Smooth muscle cell (in vitro differentiated cells): Measurements from ENCODE around the gene XXYLT1. TPM values are rescaled to one million over a fixed set of nuclear protein-coding genes. Genes with fewer than 3 reads are reported as not detected.

ENCODE experiments used
- DNase-seq: peaks from one replicate; lab custom pipeline; 2025; ENCODE audit not compliant: unreplicated experiment; lab: John Stamatoyannopoulos, UW
- H2AFZ ChIP-seq: fragments of 200-600 bp; sonication (generic); 2 replicates; pipeline ENCODE4 v1.6.0; 2016; ENCODE audit warnings: antibody characterized with exemption, low read depth, mild to moderate bottlenecking
- H3F3A ChIP-seq: fragments of 200-600 bp; sonication (generic); 2 replicates; pipeline ENCODE4 v1.6.0; 2017; ENCODE audit warnings: antibody characterized with exemption, low read depth
- H3K27ac ChIP-seq: fragments of 200-600 bp; sonication (generic); 2 replicates; pipeline ENCODE4 v1.5.1; 2016; ENCODE audit warnings: low read depth, mild to moderate bottlenecking
- H3K27me3 ChIP-seq: fragments of 200-600 bp; sonication (generic); 2 replicates; pipeline ENCODE4 v1.6.1; 2016; ENCODE audit warnings: low read depth, mild to moderate bottlenecking
- H3K36me3 ChIP-seq: fragments of 200-600 bp; sonication (generic); 2 replicates; pipeline ENCODE4 v1.5.1; 2016; ENCODE audit warnings: low read depth
- H3K4me1 ChIP-seq: fragments of 200-600 bp; sonication (generic); 2 replicates; pipeline ENCODE4 v1.5.1; 2016; ENCODE audit warnings: low read depth
- H3K4me2 ChIP-seq: fragments of 200-600 bp; sonication (generic); 2 replicates; pipeline ENCODE4 v1.6.0; 2016; ENCODE audit warnings: mild to moderate bottlenecking
- H3K4me3 ChIP-seq: fragments of 200-600 bp; sonication (generic); 2 replicates; pipeline ENCODE4 v1.5.1; 2016; ENCODE audit warnings: mild to moderate bottlenecking
- H3K79me2 ChIP-seq: fragments of 200-600 bp; sonication (generic); 2 replicates; pipeline ENCODE4 v1.6.0; 2016; ENCODE audit warnings: low read depth, mild to moderate bottlenecking
- H3K9ac ChIP-seq: fragments of 200-600 bp; sonication (generic); 2 replicates; pipeline ENCODE4 v1.6.0; 2016; ENCODE audit warnings: low read depth
- H3K9me3 ChIP-seq: fragments of 200-600 bp; sonication (generic); replicated peaks from 2 replicates; pipeline ENCODE4 v1.5.1; 2016; ENCODE audit warnings: low read depth
- H4K20me1 ChIP-seq: fragments of 200-600 bp; sonication (generic); 2 replicates; pipeline ENCODE4 v1.6.0; 2016; ENCODE audit warnings: low read depth
- WGBS: methylation state at CpG from one replicate; pipeline ENCODE4 v1.1.7; 2016; ENCODE audit warnings: low lambda C conversion rate; 5-methylcytosine and 5-hydroxymethylcytosine counted together
- polyA plus RNA-seq: library from polyadenylated mRNA; unstranded; fragments of >200 nt; fragmentation: Nextera tagmentation; extraction: Ambion mirVana; gene quantifications from 2 replicates; pipeline ENCODE4 v1.2.1, GENCODE V29; 2016
- total RNA-seq: library from RNA; depleted of rRNA; stranded (reverse); fragments of >200 nt; gene quantifications from 2 replicates; pipeline ENCODE4 v1.2.3, GENCODE V29; 2014
- TF ChIP-seq, protein P1 (sequence below): fragments of 200-600 bp; sonication (generic); IDR thresholded peaks from 2 replicates; pipeline ENCODE4 v1.5.1; 2017; ENCODE audit warnings: borderline replicate concordance, mild to moderate bottlenecking, antibody characterized with exemption; ENCODE audit not compliant: insufficient read depth, poor library complexity, severe bottlenecking

The XXYLT1 gene
- total and polyA plus RNA-seq, 2 experiments from 2014 or later: 22.2 to 35.4 TPM

DNA sequence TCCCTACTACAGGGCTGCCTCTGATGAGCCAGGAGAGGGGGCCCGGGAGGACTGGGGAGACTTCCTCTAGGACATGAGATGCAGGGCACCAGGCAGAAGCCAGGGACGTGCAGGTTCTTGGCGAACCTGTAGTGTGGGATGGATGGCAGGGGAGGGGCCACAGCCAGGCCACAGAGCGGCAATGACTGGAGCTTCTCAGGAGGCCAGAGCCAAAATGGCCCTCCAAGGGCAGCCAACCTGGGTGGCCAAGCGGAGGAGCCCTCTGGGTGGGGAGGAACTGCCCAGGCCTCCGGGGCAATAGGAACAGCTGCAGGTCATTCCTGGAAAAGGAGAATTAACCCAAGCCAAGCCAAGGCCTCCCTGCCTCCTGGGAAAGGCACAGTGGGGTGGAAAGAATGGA lies 224.5 kb downstream of the XXYLT1 start:
- Histone ChIP-seq H2AFZ (no peak overlapping the region), H3K27ac (no peak overlapping the region), H3K9me3 (no peaks in the 10 kb centered on the region), H3K36me3 (no peaks in the 10 kb centered on the region), H3K4me2 (no peak overlapping the region), H3K27me3 (no peaks in the 10 kb centered on the region), H3K4me1 (peaks cover 7% of the 10 kb centered on the region), H3K79me2 (no peaks in the 10 kb centered on the region), H3K9ac (no peak overlapping the region), H3K4me3 (no peak overlapping the region), H3F3A (no peaks in the 10 kb centered on the region), H4K20me1 (no peaks in the 10 kb centered on the region)
- WGBS: 94% methylated on average over 6 of the region's 6 CpGs
- TF ChIP-seq, protein P1, sequence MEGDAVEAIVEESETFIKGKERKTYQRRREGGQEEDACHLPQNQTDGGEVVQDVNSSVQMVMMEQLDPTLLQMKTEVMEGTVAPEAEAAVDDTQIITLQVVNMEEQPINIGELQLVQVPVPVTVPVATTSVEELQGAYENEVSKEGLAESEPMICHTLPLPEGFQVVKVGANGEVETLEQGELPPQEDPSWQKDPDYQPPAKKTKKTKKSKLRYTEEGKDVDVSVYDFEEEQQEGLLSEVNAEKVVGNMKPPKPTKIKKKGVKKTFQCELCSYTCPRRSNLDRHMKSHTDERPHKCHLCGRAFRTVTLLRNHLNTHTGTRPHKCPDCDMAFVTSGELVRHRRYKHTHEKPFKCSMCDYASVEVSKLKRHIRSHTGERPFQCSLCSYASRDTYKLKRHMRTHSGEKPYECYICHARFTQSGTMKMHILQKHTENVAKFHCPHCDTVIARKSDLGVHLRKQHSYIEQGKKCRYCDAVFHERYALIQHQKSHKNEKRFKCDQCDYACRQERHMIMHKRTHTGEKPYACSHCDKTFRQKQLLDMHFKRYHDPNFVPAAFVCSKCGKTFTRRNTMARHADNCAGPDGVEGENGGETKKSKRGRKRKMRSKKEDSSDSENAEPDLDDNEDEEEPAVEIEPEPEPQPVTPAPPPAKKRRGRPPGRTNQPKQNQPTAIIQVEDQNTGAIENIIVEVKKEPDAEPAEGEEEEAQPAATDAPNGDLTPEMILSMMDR: no peak
- no peak for DNase-seq

- Histone ChIP-seq H3K4me3 (no peak overlapping the region), H3F3A (no peaks in the 10 kb centered on the region), H3K4me2 (no peak overlapping the region), H3K27ac (no peak overlapping the region), H3K79me2 (no peaks in the 10 kb centered on the region), H4K20me1 (no peaks in the 10 kb centered on the region), H3K9me3 (no peaks in the 10 kb centered on the region), H3K4me1 (peaks cover 7% of the 10 kb centered on the region), H3K9ac (no peak overlapping the region), H3K36me3 (no peaks in the 10 kb centered on the region), H3K27me3 (no peaks in the 10 kb centered on the region), H2AFZ (no peak overlapping the region)
- DNase-seq: no peak
- 88% methylated on average over 17 of the region's 17 CpGs for WGBS
- TF ChIP-seq, protein P1: no peak
These were observed 225.3 kb downstream of the XXYLT1 start for GRCh38 chr3:195045481-195046210.

DNA sequence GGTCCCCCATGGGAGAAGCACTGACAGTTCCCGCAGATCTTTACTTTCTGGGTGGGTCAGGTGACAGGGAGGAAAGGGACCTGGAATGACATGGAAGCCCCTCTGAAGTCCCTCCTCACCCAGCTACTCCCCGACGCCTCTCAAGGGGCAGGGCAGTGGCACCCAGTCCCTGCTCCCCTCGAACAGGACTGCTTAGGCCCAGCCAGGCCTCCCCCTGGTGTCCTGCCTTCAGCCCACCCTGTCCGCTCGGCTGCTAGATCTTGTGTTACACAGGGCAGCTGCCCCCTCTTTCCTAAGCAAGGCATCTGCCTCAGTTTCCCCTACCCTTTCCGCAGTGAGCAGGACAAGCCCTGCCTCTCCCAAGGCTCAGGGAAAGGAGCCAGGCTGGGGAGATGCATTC lies 226.5 kb downstream of the XXYLT1 start:
- Histone ChIP-seq H3K4me3 (no peak overlapping the region), H3K36me3 (no peaks in the 10 kb centered on the region), H3K79me2 (no peaks in the 10 kb centered on the region), H3K27ac (no peak overlapping the region), H2AFZ (no peak overlapping the region), H3K9ac (no peak overlapping the region), H3F3A (no peaks in the 10 kb centered on the region), H3K9me3 (no peaks in the 10 kb centered on the region), H4K20me1 (no peaks in the 10 kb centered on the region), H3K27me3 (no peaks in the 10 kb centered on the region), H3K4me1 (peaks cover 7% of the 10 kb centered on the region), H3K4me2 (no peak overlapping the region)
- no peak for DNase-seq
- TF ChIP-seq, protein P1: no peak
- 95% methylated on average over 7 of the region's 7 CpGs for WGBS
